Peyer's patch (tissue), 4 donors: ENCODE data around the gene CACTIN.

Source experiments
- CTCF ChIP-seq, 6 experiments: fragments of 450-650 bp in 4 of 6; fragments of 200-600 bp in 2 of 6; sonication (generic) in 1 of 6; IDR thresholded peaks; one replicate each; pipeline ENCODE4 v1.5.1; 2017 to 2019; ENCODE audit warnings: antibody characterized with exemption in 6 of 6, mild to moderate bottlenecking in 3 of 6, moderate library complexity in 1 of 6
- POLR2A ChIP-seq, 2 donors: fragments of 450-650 bp; IDR thresholded peaks; one replicate each; pipeline ENCODE4 v1.5.1; 2017; ENCODE audit warnings: antibody characterized with exemption in 2 of 2, mild to moderate bottlenecking in 2 of 2, moderate library complexity in 2 of 2

- TF ChIP-seq CTCF (IDR thresholded peaks at IDR 0.05): no peak
- no peak for TF ChIP-seq POLR2A (IDR thresholded peaks at IDR 0.05)
Observed at GRCh38 chr19:3609779-3610719, 16.5 kb downstream of the CACTIN start.
